Tibial nerve (tissue), 4 donors: ENCODE data around the gene KSR1.

Experiments used
- EP300 ChIP-seq, 2 donors: sonication (generic); formaldehyde crosslinking; IDR thresholded peaks; one replicate each; pipeline ENCODE4 v1.6.1; 2017; ENCODE audit warnings: antibody characterized with exemption in 2 of 2, mild to moderate bottlenecking in 1 of 2
- POLR2A ChIP-seq, 2 donors: fragments of 450-650 bp; IDR thresholded peaks; one replicate each; pipeline ENCODE4 v1.6.1; 2017; ENCODE audit warnings: antibody characterized with exemption in 2 of 2, mild to moderate bottlenecking in 2 of 2, moderate library complexity in 2 of 2
- TF ChIP-seq, protein P1 (sequence below), 5 experiments: fragments of 200-600 bp in 3 of 5; fragments of 450-650 bp in 2 of 5; sonication (generic) in 3 of 5; IDR thresholded peaks; one replicate each; pipeline ENCODE4 v1.5.1; 2016 to 2019; ENCODE audit warnings: antibody characterized with exemption in 5 of 5, mild to moderate bottlenecking in 3 of 5, moderate library complexity in 2 of 5

DNA sequence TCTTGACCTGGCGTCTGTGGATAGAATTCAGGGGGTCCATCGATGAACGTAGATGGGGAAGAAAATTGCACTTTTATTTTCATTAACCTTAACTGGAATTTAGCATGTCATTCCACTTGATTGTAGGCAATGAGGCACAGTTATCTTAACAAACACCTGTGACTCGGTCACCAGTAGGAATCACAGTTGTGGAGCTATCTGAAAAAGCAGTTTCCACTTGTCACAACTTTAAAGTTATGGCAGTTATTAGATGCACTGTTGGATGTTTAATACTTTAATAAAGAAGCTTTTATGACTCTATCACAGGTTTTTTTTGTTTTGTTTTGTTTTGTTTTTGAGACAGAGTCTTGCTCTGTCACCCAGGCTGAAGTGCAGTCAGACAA lies 91.0 kb downstream of the KSR1 start:
- TF ChIP-seq, protein P1, sequence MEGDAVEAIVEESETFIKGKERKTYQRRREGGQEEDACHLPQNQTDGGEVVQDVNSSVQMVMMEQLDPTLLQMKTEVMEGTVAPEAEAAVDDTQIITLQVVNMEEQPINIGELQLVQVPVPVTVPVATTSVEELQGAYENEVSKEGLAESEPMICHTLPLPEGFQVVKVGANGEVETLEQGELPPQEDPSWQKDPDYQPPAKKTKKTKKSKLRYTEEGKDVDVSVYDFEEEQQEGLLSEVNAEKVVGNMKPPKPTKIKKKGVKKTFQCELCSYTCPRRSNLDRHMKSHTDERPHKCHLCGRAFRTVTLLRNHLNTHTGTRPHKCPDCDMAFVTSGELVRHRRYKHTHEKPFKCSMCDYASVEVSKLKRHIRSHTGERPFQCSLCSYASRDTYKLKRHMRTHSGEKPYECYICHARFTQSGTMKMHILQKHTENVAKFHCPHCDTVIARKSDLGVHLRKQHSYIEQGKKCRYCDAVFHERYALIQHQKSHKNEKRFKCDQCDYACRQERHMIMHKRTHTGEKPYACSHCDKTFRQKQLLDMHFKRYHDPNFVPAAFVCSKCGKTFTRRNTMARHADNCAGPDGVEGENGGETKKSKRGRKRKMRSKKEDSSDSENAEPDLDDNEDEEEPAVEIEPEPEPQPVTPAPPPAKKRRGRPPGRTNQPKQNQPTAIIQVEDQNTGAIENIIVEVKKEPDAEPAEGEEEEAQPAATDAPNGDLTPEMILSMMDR (IDR thresholded peaks at IDR 0.05) = no peak
- TF ChIP-seq EP300 (IDR thresholded peaks at IDR 0.05) (no peak), POLR2A (IDR thresholded peaks at IDR 0.05) (no peak)
